ENCODE results near the gene TMC3.
"Not testable (repeated sequence)": the region's sequence is repeated elsewhere in the genome, so short reads cannot be mapped to it uniquely, and the experiment has no call there.

Gene TMC3

DNA sequence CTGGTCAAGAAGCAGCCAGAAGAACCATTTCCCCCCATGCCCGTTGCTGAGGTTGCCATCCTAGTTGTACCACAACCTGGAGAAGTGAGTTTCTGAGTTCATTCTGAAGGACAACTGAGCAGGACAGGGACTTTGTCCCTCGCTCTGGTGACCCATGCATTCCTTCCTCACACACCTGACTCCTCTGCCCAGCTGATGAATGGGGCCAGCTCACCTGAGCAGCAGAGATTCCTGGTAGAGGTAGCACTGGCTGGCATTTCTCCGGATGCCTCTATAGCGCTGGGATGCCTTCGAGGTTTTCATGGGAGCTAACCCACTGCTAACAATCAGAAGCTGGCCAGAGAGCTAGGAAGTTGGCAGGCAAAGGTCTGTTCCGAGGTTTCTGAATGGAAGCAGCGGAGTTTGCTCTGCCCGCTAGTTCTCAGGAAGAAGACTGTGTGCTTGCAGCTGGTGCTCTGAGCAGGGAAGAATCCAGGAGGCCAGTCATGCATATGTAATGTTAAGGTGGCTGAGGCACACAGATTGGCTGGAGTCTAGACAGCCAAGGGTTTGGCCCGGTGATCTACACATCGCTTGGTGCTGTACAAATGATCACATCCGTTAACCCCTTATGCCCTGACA is at the start of gene TMC3:
Gene TMC3 (minus strand): TSS at position 439 of the 621 bp plus-strand sequence. CDS start 136 bp downstream, at position 303.
- TF ChIP-seq CTCF (IDR thresholded peaks at IDR 0.05; ENCODE audit: insufficient read depth, low read length, poor library complexity, severe bottlenecking) = no peak

DNA sequence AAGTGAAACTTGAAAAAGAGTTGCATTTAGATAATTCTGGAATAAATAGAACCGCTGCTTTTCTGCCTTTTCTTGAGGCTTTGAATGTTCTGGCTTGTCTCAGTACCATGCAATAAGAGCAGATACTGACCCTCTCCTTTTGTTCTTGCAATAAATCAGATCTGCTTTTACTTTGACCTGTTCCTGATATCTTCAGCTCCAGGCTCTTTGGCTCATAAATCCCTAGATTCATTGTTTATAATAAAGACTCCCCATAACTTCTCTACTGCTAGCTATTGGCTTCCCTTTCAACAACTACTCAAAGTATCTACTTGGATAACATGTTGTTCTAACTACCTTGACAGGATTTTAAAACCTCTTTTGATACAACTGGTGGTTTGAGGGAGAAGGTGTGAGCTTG is 47.4 kb upstream of the TMC3 start:
- DNase-seq (ENCODE audit: extremely low read depth, insufficient read length) = no peak
- no peak overlapping the region for H3K4me3 ChIP-seq (replicated peaks; ENCODE audit: low read depth, low read length)
- H3K27me3 ChIP-seq (replicated peaks; ENCODE audit: control insufficient read depth, insufficient read depth, low read length) = no peaks in the 10 kb centered on the region
- no peaks in the 10 kb centered on the region for H3K36me3 ChIP-seq (ENCODE audit: control insufficient read depth, insufficient read depth, low read length)
- no peak for TF ChIP-seq CTCF (IDR thresholded peaks at IDR 0.05; ENCODE audit: insufficient read depth, low read length, poor library complexity, severe bottlenecking)

More for the DNA sequence above, at the start of gene TMC3:
- Histone ChIP-seq H3K36me3 (ENCODE audit: control insufficient read depth, insufficient read depth, low read length) (no peaks in the 10 kb centered on the region), H3K27me3 (replicated peaks; ENCODE audit: control insufficient read depth, insufficient read depth, low read length) (no peaks in the 10 kb centered on the region), H3K4me3 (replicated peaks; ENCODE audit: low read depth, low read length) (no peak within 1 kb of the TSS)
- DNase-seq (ENCODE audit: extremely low read depth, insufficient read length) = no peak

DNA sequence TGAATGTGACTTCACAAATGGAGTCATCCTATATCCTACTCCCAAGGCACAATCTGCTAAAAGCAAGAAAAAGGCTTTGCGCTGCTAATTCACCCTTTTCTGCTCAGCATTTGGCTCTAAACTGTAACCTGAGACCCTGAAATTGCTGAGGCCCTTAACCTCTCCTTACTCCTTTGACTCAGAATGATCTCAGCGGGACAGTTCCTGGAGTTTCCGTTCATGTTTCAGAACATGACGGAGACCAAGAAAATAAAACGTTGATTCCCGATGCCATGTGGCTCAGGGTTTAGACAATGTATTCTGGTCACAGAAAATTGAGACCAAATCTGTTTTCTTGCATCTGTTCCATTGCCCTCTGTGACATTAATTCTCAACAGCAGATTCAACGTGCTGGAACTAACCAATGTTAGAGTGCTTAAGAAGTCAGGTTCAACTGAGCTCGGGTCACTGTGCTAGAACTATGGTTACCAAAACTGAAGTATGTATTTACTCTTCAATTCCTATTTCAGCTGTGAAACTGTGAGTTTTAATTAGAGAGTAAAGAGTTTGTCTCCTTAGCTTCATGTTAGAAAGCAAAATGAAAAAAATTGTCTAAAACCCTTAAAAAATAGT is 45.4 kb upstream of the TMC3 start:
- Histone ChIP-seq H3K36me3 (ENCODE audit: control insufficient read depth, insufficient read depth, low read length) (no peaks in the 10 kb centered on the region), H3K4me3 (replicated peaks; ENCODE audit: low read depth, low read length) (no peak overlapping the region), H3K27me3 (replicated peaks; ENCODE audit: control insufficient read depth, insufficient read depth, low read length) (no peaks in the 10 kb centered on the region)
- TF ChIP-seq CTCF (IDR thresholded peaks at IDR 0.05; ENCODE audit: insufficient read depth, low read length, poor library complexity, severe bottlenecking) = no peak
- no peak for DNase-seq (ENCODE audit: extremely low read depth, insufficient read length)

GRCh38 chr15:81418891-81419290 is 44.9 kb upstream of the TMC3 start:
- no peak for DNase-seq (ENCODE audit: extremely low read depth, insufficient read length)
- H3K36me3 ChIP-seq (ENCODE audit: control insufficient read depth, insufficient read depth, low read length) = no peaks in the 10 kb centered on the region
- TF ChIP-seq CTCF (IDR thresholded peaks at IDR 0.05; ENCODE audit: insufficient read depth, low read length, poor library complexity, severe bottlenecking) = no peak
- no peak overlapping the region for H3K4me3 ChIP-seq (replicated peaks; ENCODE audit: low read depth, low read length)
- no peaks in the 10 kb centered on the region for H3K27me3 ChIP-seq (replicated peaks; ENCODE audit: control insufficient read depth, insufficient read depth, low read length)

DNA sequence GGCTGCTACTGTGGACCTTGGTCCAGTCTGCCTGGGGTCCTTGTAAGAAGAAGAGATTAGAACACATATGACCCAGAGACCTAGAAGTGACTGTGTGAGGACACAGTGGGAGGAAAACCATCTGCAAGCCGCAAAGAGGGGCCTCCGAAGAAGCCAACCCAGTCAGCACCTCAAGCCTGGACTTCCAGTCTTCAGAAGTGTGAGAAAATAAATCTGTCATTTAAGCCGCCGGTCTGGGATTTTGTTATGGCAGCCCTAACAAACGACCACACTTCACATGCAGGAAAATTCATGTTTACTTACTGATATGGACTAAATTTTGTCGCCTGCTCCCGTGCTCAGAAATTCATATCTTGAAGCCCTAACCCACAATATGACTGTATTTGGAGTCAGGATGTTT is 44.4 kb upstream of the TMC3 start:
- H3K4me3 ChIP-seq (replicated peaks; ENCODE audit: low read depth, low read length) = no peak overlapping the region
- TF ChIP-seq CTCF (IDR thresholded peaks at IDR 0.05; ENCODE audit: insufficient read depth, low read length, poor library complexity, severe bottlenecking) = no peak
- DNase-seq (ENCODE audit: extremely low read depth, insufficient read length) = no peak
- no peaks in the 10 kb centered on the region for H3K27me3 ChIP-seq (replicated peaks; ENCODE audit: control insufficient read depth, insufficient read depth, low read length)
- H3K36me3 ChIP-seq (ENCODE audit: control insufficient read depth, insufficient read depth, low read length) = no peaks in the 10 kb centered on the region

DNA sequence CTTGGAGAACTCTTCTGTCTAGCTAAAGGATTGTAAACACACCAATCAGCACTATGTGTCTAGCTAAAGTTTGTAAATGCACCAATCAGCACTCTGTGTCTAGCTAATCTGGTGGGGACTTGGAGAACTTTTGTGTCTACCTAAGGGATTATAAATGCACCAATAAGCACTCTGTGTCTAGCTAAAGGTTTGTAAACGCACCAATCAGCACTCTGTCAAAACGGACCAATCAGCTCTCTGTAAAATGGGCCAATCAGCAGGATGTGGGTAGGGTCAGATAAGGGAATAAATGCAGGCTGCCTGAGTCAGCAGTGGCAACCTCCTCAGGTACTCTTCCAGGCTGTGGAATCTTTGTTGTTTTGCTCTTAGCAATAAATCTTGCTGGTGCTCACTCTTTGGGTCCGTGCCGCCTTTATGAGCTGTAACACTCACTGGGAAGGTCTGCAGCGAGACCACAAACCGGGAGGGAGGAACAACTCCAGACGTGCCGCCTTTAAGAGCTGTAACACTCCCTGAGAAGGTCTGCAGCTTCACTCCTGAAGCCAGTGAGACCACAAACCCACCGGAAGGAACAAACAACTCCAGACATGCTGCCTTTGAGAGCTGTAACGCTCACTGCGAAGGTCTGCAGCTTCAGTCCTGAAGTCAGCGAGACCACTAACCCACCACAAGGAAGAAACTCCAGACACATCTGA is 40.4 kb upstream of the TMC3 start:
- not testable (repeated sequence) for H3K4me3 ChIP-seq (replicated peaks; ENCODE audit: low read depth, low read length); H3K27me3 ChIP-seq (replicated peaks; ENCODE audit: control insufficient read depth, insufficient read depth, low read length); DNase-seq (ENCODE audit: extremely low read depth, insufficient read length); H3K36me3 ChIP-seq (ENCODE audit: control insufficient read depth, insufficient read depth, low read length)

Measured in GM06990 (cell line).